Ovary (tissue), 9 donors: ENCODE data around the gene LYPD6. TPM values are rescaled to one million over a fixed set of nuclear protein-coding genes. Genes with fewer than 3 reads are reported as not detected.

Experiments
- DNase-seq, 5 donors: peaks; one replicate each; pipeline ENCODE4 v3.0.0-alpha.2; 2019 to 2020
- H3K27ac ChIP-seq, 2 donors: fragments of 200-600 bp; one replicate each; pipeline versions ENCODE4 v1.5.1 to v1.8.0; 2019 to 2022
- H3K27me3 ChIP-seq: fragments of 200-600 bp; one replicate; pipeline ENCODE4 v1.8.0; 2022
- H3K36me3 ChIP-seq: fragments of 200-600 bp; sonication (generic); one replicate; pipeline ENCODE4 v1.5.1; 2019
- H3K4me1 ChIP-seq: one replicate; pipeline ENCODE4 v1.8.1; 2013; ENCODE audit warnings: mild to moderate bottlenecking, moderate library complexity; ENCODE audit not compliant: insufficient read depth
- H3K4me3 ChIP-seq: fragments of 200-600 bp; sonication (generic); one replicate; pipeline ENCODE4 v1.5.1; 2017
- H3K9me3 ChIP-seq, 2 donors: fragments of 200-600 bp in 1 of 2; sonication (generic) in 1 of 2; one replicate each; pipeline versions ENCODE4 v1.5.1 to v1.8.1; 2013 to 2019; ENCODE audit warnings: mild to moderate bottlenecking in 1 of 2, moderate library complexity in 1 of 2
- EP300 ChIP-seq: sonication (generic); formaldehyde crosslinking; IDR thresholded peaks from one replicate; pipeline ENCODE4 v1.6.1; 2017; ENCODE audit warnings: antibody characterized with exemption
- POLR2A ChIP-seq: fragments of 450-650 bp; IDR thresholded peaks from one replicate; pipeline ENCODE4 v1.6.1; 2017; ENCODE audit warnings: antibody characterized with exemption, mild to moderate bottlenecking, moderate library complexity
- WGBS, 3 donors: extraction: QIAGEN DNeasy Blood & Tissue Kit in 1 of 3; methylation state at CpG; one replicate each; pipeline versions ENCODE4 v1.1.5 to v1.1.7; 2013 to 2017; 5-methylcytosine and 5-hydroxymethylcytosine counted together
- intact Hi-C, 4 donors: fragments of 100-400 bp; cut with DNase I; formaldehyde crosslinking; loops; one replicate each; pipeline versions ENCODE4 v1.11.0 to v1.15.1; 2022 to 2023
- polyA plus RNA-seq, 2 donors: library from polyadenylated mRNA; stranded (reverse); fragments of 200-250 nt in 1 of 2; fragments of 350-450 nt in 1 of 2; fragmentation: Illumina TruSeq in 1 of 2; extraction: RNeasy Lipid Tissue Mini Kit (QIAGEN cat#74804) in 1 of 2; gene quantifications; one replicate each; pipeline ENCODE4 v1.2.3, GENCODE V29; 2013 to 2014
- total RNA-seq, 7 donors: library from RNA; depleted of rRNA in 2 of 7; stranded (reverse); fragments of >200 nt in 2 of 7; fragmentation: NEBNext Ultra II Directional in 3 of 7; extraction: Animal tissue kit (Norgen Biotek cat#: 25700) in 3 of 7; gene quantifications; one replicate each; pipeline versions ENCODE4 v1.1.0 to v1.2.4, GENCODE V29; 2016 to 2023
- TF ChIP-seq, protein P1 (sequence below), 3 donors: fragments of 450-650 bp in 2 of 3; fragments of 200-600 bp in 1 of 3; IDR thresholded peaks; one replicate each; pipeline versions ENCODE4 v1.5.1 to v1.8.0; 2016 to 2022; ENCODE audit warnings: antibody characterized with exemption in 3 of 3, mild to moderate bottlenecking in 1 of 3
- donor health status: DM: no; HTN: no; CAD: no; lungs with moderate emphysema.
- donor health status: DM: no; HTN: no; CAD: no.
- donor health status: Bipolar disorder and iron deficiency.
- donor health status: DM: yes; HTN: yes; CAD: no.
- donor health status: DM: no; HTN: no; CAD: no.
- donor health status: DM: yes; HTN: yes; CAD: no.

LYPD6 gene
- total and polyA plus RNA-seq, 9 donors = 0.15 to 3.2 (median 1.2) TPM

DNA sequence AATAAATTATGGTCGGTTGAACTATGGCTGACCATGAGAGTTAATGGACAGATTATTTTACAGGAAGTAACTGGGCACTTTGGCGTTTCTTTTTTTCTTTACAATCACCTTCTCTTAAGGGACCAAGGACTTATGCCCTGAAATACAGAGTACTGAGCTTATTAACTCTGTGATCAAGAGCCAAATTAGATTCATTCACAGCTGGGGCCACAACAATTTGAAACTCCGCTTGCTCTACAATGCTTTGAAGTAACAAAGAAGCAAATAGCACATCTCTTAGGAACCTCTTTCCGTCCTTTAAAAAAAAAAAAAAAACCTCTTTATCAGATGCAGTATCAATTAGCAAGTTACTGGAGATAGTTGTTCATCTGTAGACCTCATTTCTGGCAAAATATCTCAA is 112.0 kb downstream of the LYPD6 start:
- no peak overlapping the region for H3K4me3 ChIP-seq
- no peak overlapping the region for H3K27ac ChIP-seq
- no peaks in the 10 kb centered on the region for H3K9me3 ChIP-seq
- intact Hi-C loops = no loop called here
- no peaks in the 10 kb centered on the region for H3K27me3 ChIP-seq
- H3K36me3 ChIP-seq = no peaks in the 10 kb centered on the region
- H3K4me1 ChIP-seq = no peaks in the 10 kb centered on the region
- no peak for DNase-seq
- TF ChIP-seq POLR2A (no peak), EP300 (no peak)
- TF ChIP-seq, protein P1, sequence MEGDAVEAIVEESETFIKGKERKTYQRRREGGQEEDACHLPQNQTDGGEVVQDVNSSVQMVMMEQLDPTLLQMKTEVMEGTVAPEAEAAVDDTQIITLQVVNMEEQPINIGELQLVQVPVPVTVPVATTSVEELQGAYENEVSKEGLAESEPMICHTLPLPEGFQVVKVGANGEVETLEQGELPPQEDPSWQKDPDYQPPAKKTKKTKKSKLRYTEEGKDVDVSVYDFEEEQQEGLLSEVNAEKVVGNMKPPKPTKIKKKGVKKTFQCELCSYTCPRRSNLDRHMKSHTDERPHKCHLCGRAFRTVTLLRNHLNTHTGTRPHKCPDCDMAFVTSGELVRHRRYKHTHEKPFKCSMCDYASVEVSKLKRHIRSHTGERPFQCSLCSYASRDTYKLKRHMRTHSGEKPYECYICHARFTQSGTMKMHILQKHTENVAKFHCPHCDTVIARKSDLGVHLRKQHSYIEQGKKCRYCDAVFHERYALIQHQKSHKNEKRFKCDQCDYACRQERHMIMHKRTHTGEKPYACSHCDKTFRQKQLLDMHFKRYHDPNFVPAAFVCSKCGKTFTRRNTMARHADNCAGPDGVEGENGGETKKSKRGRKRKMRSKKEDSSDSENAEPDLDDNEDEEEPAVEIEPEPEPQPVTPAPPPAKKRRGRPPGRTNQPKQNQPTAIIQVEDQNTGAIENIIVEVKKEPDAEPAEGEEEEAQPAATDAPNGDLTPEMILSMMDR (IDR thresholded peaks at IDR 0.05) = no peak
- 84 to 89% (median 88%) methylated on average over 4 of the region's 4 CpGs for WGBS, 3 donors

DNA sequence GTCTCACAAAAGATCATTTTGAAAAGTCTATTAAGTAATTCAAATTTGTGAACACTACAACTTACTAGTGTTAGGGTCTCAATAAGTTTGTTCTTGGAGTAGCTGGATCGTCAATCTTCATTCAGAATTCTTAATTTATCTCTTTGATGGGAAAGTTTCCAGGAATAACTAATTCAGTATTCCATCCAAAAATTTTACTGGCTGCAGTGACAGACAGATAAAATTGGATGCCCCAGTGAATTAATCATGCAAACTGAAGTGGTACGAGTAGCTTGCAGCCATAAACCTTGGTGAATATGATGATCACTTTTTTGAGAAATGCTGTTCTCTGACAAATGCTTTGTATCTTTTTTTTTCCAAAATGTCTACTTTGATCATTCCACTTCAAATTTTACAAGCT is 112.8 kb downstream of the LYPD6 start:
- Histone ChIP-seq H3K9me3 (no peaks in the 10 kb centered on the region), H3K4me1 (no peaks in the 10 kb centered on the region), H3K27ac (no peak overlapping the region), H3K27me3 (no peaks in the 10 kb centered on the region), H3K4me3 (no peak overlapping the region), H3K36me3 (no peaks in the 10 kb centered on the region)
- no peak for TF ChIP-seq EP300
- TF ChIP-seq, protein P1 (IDR thresholded peaks at IDR 0.05) = no peak
- no peak for TF ChIP-seq POLR2A
- intact Hi-C loops = no loop called here
- no peak for DNase-seq
- 69 to 74% (median 72%) methylated on average over 2 of the region's 2 CpGs for WGBS, 3 donors

DNA sequence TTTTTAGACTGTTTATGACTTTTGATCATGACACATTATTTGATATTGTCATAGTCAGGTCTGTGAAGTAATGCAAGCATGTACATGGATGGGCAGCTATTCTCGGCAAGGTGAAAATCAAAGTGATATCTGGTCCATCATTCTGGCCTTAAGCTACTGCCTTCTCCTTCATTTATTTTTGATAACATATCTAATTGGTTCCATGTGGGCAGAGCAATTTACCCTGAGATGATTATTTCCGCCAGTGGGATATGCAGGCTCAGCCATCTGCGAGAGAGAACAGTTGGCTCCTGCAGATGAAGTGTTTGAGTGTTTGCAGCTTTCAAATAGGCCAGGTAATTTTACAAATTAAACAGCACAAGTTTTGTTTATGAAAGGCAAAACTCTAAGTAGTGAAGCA is 116.4 kb downstream of the LYPD6 start:
- Histone ChIP-seq H3K4me1 (no peaks in the 10 kb centered on the region), H3K27ac (no peak overlapping the region), H3K4me3 (no peak overlapping the region), H3K9me3 (no peaks in the 10 kb centered on the region), H3K27me3 (no peaks in the 10 kb centered on the region), H3K36me3 (no peaks in the 10 kb centered on the region)
- TF ChIP-seq EP300 = no peak
- TF ChIP-seq, protein P1 (IDR thresholded peaks at IDR 0.05) = no peak
- no peak for TF ChIP-seq POLR2A
- no peak for DNase-seq
- 96 to 98% (median 97%) methylated on average over 3 of the region's 3 CpGs for WGBS, 3 donors
- intact Hi-C loops = no loop called here

DNA sequence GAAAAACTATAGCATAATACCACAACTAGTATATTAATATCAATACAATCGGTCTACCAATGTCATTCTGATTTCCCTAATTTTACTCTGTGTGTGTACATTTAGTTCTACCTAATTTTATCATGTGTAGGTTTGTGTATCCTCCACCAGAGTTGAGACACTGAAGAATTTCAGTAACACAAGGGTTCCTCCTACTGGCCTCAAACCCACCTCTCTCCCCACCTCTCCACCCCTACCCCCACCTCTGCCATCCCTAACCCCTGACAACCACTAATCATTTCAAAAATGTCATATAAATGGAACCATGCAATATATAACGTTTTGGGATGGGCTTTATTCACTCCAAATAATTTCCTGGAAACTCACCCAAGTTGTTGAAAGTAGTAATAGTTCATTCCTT is 117.9 kb downstream of the LYPD6 start:
- no peaks in the 10 kb centered on the region for H3K9me3 ChIP-seq
- no peak overlapping the region for H3K4me3 ChIP-seq
- no peak overlapping the region for H3K27ac ChIP-seq
- no peaks in the 10 kb centered on the region for H3K27me3 ChIP-seq
- DNase-seq = no peak
- no peaks in the 10 kb centered on the region for H3K4me1 ChIP-seq
- no peaks in the 10 kb centered on the region for H3K36me3 ChIP-seq
- TF ChIP-seq, protein P1 (IDR thresholded peaks at IDR 0.05) = no peak
- TF ChIP-seq POLR2A (no peak), EP300 (no peak)
- intact Hi-C loops = no loop called here
- 84 to 89% (median 86%) methylated on average over 2 of the region's 2 CpGs for WGBS, 3 donors

DNA sequence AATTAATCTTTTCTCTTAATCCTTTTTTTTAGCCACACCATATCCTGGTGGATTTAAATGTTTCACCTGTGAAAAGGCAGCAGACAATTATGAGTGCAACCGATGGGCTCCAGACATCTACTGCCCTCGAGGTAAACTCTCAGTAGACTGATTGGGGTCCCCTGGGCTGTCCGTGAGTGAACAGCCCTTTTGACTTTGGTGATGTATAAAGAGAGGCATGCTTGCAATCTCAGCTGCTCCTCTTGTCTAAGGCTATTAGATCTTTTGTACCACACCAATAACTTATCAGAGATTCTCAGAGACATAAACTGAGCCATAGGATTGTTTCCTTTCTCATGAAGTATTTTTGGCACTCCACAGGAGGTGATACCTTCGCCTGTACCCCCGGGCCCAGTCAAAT is 118.6 kb downstream of the LYPD6 start:
- DNase-seq = no peak
- no peaks in the 10 kb centered on the region for H3K36me3 ChIP-seq
- H3K27ac ChIP-seq = no peak overlapping the region
- intact Hi-C loops = no loop called here
- TF ChIP-seq POLR2A = no peak
- TF ChIP-seq EP300 = no peak
- TF ChIP-seq, protein P1 (IDR thresholded peaks at IDR 0.05) = no peak
- H3K9me3 ChIP-seq = no peaks in the 10 kb centered on the region
- H3K4me3 ChIP-seq = no peak overlapping the region
- H3K27me3 ChIP-seq = no peaks in the 10 kb centered on the region
- 80 to 87% (median 85%) methylated on average over 5 of the region's 5 CpGs for WGBS, 3 donors
- H3K4me1 ChIP-seq = no peaks in the 10 kb centered on the region
